ENCODE results near the gene FUT8.

DNA sequence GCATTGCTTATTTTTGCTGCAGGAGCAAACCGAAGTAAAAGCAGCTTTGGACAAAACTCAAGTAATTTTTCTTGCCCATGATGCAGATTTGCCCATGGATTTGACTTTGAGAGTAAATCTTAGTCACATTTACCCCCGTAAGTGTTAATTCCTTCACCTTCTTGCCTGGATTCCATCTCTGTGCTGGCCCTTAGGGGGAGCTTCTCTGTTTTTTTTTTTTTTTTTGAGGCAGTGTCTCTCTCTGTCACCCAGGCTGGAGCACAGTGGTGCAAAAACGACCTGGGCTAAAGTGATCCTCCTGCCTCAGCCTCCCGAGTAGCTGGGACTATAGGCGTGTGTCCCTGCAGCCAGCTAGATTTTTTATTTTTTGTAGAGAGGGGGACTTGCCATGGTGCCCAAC is 210.2 kb downstream of the FUT8 start:
- TF ChIP-seq CTCF (IDR thresholded peaks at IDR 0.05 in 4 of 5, conservative IDR thresholded peaks at IDR 0.05 in 1 of 5): no peak
- no peak for TF ChIP-seq POLR2A (IDR thresholded peaks at IDR 0.05)

Data from gastrocnemius medialis (tissue), 4 donors.